Fibroblast of the aortic adventitia (primary cell): ENCODE results near the gene MYOF. TPM values are rescaled to one million over a fixed set of nuclear protein-coding genes. Genes with fewer than 3 reads are reported as not detected.
A peak's percentile ranks its signal among the peaks of the same experiment; 100 is the strongest.

Experiments used
- DNase-seq: peaks from one replicate; pipeline ENCODE4 v3.0.0-alpha.2; 2010; ENCODE audit warnings: low read depth
- H3K4me3 ChIP-seq: 2 replicates; pipeline ENCODE4 v1.5.1; 2011; ENCODE audit warnings: low read depth, mild to moderate bottlenecking, control low read depth, low read length, moderate library complexity
- total RNA-seq: library from RNA; depleted of rRNA; stranded (reverse); fragments of >200 nt; gene quantifications from 2 replicates; pipeline ENCODE4 v1.2.3, GENCODE V29; 2012; ENCODE audit warnings: low replicate concordance
- TF ChIP-seq, protein P1 (sequence below): IDR thresholded peaks from 2 replicates; pipeline ENCODE4 v1.5.1; 2011; ENCODE audit warnings: mild to moderate bottlenecking, low read length, control low read depth, inconsistent platforms; ENCODE audit not compliant: insufficient read depth

The MYOF gene
- total RNA-seq, 1 donor: 381 TPM

GRCh38 chr10:93437946-93438612 is 44.1 kb downstream of the MYOF start:
- peak; percentile 74 for DNase-seq
- TF ChIP-seq, protein P1, sequence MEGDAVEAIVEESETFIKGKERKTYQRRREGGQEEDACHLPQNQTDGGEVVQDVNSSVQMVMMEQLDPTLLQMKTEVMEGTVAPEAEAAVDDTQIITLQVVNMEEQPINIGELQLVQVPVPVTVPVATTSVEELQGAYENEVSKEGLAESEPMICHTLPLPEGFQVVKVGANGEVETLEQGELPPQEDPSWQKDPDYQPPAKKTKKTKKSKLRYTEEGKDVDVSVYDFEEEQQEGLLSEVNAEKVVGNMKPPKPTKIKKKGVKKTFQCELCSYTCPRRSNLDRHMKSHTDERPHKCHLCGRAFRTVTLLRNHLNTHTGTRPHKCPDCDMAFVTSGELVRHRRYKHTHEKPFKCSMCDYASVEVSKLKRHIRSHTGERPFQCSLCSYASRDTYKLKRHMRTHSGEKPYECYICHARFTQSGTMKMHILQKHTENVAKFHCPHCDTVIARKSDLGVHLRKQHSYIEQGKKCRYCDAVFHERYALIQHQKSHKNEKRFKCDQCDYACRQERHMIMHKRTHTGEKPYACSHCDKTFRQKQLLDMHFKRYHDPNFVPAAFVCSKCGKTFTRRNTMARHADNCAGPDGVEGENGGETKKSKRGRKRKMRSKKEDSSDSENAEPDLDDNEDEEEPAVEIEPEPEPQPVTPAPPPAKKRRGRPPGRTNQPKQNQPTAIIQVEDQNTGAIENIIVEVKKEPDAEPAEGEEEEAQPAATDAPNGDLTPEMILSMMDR: no peak

DNA sequence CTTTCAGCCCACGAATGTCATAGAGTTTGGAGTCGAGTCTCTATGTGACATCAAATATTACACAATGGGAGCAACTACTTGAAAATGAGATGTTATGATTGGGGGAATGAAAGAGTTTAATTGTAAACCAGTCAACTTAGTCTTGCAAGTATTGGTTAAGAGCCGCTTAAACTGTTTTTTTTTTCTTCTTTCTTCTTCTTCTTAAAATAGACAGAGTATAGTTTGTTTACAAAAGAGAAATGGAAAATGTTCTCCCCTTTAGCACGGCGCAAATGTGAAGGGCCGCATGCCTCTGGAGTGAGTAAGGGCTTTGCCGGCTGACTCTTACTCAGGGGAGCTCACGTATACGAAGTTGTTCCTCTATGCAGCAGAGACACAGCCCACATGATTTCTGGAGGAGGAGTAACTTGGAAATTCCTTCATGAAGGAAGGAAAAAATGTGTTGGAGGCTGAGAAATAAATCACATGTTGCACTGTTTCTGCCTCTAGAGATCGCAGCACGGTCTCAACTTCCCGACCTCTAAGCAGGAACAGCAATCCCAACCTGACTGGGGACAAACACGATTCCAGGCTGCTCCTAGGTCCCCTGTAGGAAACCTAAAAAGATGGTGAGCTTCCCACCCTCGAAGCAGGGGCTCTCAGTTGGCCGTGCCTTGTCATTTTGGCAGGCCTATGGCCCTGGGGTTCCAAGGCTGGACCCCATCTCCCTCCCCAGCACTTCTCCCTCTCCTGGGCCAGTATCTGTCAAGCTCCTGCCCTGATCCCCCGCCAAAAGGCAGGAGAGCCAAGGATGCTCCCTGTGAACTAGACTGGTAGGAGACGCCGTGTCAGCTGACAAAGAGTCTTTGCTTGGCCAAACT is 44.8 kb downstream of the MYOF start:
- TF ChIP-seq, protein P1: no peak
- peak; percentile 99 for DNase-seq

More at GRCh38 chr10:93437946-93438612, 44.1 kb downstream of the MYOF start:
- no peak overlapping the region for H3K4me3 ChIP-seq

DNA sequence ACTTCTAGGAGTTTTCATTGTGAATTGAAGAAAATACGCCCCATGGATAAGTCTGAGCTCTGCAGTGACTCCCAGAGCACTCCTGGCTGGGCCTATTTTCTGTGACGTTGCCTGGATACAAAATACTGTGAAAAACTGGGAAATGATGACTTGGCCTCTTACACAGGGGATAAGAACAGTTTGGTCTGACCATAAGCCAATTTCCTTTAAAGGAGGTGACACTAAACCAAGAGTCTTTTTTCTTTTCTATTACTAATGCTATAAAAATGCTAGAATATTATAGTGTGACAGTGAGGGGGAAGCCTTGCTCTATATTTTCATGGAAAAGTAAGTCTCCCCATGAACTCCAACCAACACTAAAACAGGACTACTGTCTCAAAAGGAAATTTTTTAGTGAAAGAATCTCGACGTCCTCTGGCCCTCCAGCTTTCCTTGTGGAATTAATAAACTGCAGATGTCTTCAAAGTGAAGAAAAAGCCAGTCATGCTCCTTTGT is 45.5 kb downstream of the MYOF start:
- TF ChIP-seq, protein P1: no peak
- peak overlapping the region; percentile 38 for H3K4me3 ChIP-seq
- DNase-seq: peak; percentile 99

More for the DNA sequence above, 44.8 kb downstream of the MYOF start:
- peak overlapping the region; percentile 45 for H3K4me3 ChIP-seq

DNA sequence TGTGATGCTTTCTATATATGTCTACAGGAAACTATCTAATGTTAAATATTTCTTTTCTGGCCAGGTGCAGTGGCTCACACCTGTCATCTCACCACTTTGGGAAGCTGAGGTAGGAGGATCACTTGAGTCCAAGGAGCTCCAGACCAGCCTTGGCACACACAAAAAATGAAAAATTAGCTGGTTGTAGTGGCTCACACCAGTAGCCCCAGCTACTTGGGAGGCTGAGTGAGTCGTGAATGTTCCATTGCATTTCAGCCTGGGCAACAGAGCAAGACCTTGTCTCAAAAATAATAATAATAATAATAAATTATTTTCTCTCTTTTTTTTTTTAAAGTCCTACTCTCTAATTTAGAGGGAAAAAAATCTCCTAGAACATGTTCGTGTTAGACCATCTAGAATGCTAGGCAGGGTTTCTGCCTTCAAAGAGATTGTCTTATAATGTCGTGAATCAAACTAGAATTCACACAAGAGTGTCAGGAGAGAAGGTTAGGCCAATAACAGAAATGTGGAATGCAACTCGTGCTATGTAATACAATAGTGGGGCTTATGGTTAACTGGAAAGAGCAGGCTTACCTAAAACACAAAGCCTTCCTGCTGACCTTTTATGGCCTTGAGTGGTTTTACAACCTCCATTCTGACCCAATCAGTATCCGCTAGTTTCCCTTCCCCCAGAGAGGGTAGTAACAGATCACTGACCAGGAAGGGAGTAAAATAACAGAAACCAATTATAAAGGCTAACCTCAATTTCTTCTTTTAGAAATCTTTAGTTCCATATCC is 46.3 kb downstream of the MYOF start:
- no peak overlapping the region for H3K4me3 ChIP-seq
- TF ChIP-seq, protein P1: no peak
- DNase-seq: peak; percentile 79

DNA sequence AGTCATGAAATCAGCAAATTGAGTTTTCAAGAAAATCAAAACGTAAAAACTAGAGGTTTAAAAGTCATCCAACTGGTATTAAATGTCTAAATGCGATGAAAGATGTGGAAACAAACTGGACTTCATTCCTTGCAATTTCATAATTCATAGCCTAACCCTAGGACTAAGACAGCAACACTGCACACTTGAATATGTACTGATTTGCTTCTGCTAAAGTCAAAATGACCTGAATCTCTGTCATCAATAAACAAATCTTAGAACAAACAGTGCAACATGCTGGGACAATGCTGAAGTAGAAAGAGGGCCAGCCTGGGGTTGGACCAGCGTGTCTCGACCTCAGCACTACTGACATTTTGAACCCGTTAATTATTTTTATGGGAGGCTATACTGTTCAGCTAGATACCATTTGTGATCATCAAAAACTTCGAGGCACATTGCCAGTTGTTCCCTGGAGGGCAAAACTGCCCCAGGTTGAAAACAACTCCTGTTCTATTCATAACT is 47.1 kb downstream of the MYOF start:
- no peak overlapping the region for H3K4me3 ChIP-seq
- DNase-seq: peak; percentile 48
- TF ChIP-seq, protein P1: no peak

GRCh38 chr10:93431361-93431760 is 50.8 kb downstream of the MYOF start:
- TF ChIP-seq, protein P1: no peak
- DNase-seq: no peak
- H3K4me3 ChIP-seq: no peak overlapping the region
